SKM-1 treated with dmso at 0.1 percent for 144 hours (cell line): ENCODE measurements around the gene TEC.

Source experiments
- DNase-seq: peaks from one replicate; lab custom pipeline; 2025; ENCODE audit not compliant: unreplicated experiment; lab: John Stamatoyannopoulos, UW

TEC gene

GRCh38 chr4:48093991-48094416 lies 175.6 kb downstream of the TEC start:
- DNase-seq: no peak

GRCh38 chr4:48090621-48091020 lies 179.0 kb downstream of the TEC start:
- no peak for DNase-seq

GRCh38 chr4:48085821-48086589 lies 183.6 kb downstream of the TEC start:
- no peak for DNase-seq
